HepG2 (cell line): ENCODE results near the gene NELFCD. TPM values are rescaled to one million over a fixed set of nuclear protein-coding genes. Genes with fewer than 3 reads are reported as not detected.

Source experiments
- ARID3A ChIP-seq: IDR thresholded peaks from 2 replicates; pipeline ENCODE4 v1.6.1; 2012; ENCODE audit warnings: low read depth, low read length, improper control_type of control experiment
- ARID4A ChIP-seq: sonication (generic); formaldehyde crosslinking; IDR thresholded peaks from 2 replicates; pipeline ENCODE4 v1.5.0; 2020; ENCODE audit warnings: mild to moderate bottlenecking, missing genetic modification reagents, borderline replicate concordance
- BCL3 ChIP-seq: sonication (generic); formaldehyde crosslinking; IDR thresholded peaks from 2 replicates; pipeline ENCODE4 v1.5.1; 2020; ENCODE audit warnings: mild to moderate bottlenecking, missing genetic modification reagents, moderate library complexity
- CHD4 ChIP-seq: fragments of 200-600 bp; sonication (generic); IDR thresholded peaks from 2 replicates; pipeline ENCODE4 v1.7.0; 2017; ENCODE audit warnings: mild to moderate bottlenecking, low read length, borderline replicate concordance
- CREB3 ChIP-seq: sonication (generic); formaldehyde crosslinking; IDR thresholded peaks from 2 replicates; pipeline ENCODE4 v1.5.0; 2020; ENCODE audit warnings: missing genetic modification reagents
- LRRFIP1 ChIP-seq: sonication (generic); formaldehyde crosslinking; conservative IDR thresholded peaks from 2 replicates; pipeline ENCODE4 v1.4.0; 2020; ENCODE audit warnings: missing genetic modification reagents
- PCBP1 ChIP-seq: fragments of 200-400 bp; formaldehyde crosslinking; IDR thresholded peaks from 2 replicates; pipeline ENCODE4 v1.6.1; 2017; ENCODE audit warnings: mild to moderate bottlenecking, low read depth, low read length, borderline replicate concordance
- SNAPC2 ChIP-seq: sonication (generic); formaldehyde crosslinking; IDR thresholded peaks from 2 replicates; pipeline ENCODE4 v1.8.1; 2022; ENCODE audit warnings: mild to moderate bottlenecking, missing genetic modification reagents
- STAG1 ChIP-seq: sonication (generic); formaldehyde crosslinking; IDR thresholded peaks from 2 replicates; pipeline ENCODE4 v1.4.0; 2020; ENCODE audit warnings: missing genetic modification reagents
- TFE3 ChIP-seq: IDR thresholded peaks from 2 replicates; pipeline ENCODE4 v1.6.1; 2016
- TOE1 ChIP-seq: sonication (generic); formaldehyde crosslinking; IDR thresholded peaks from 2 replicates; pipeline ENCODE4 v1.4.0; 2020; ENCODE audit warnings: mild to moderate bottlenecking, missing genetic modification reagents
- ZMAT3 ChIP-seq: sonication (generic); formaldehyde crosslinking; conservative IDR thresholded peaks from 2 replicates; pipeline ENCODE4 v1.7.0; 2021; ENCODE audit warnings: missing genetic modification reagents
- ZNF570 ChIP-seq: sonication (generic); formaldehyde crosslinking; IDR thresholded peaks from 2 replicates; pipeline ENCODE4 v1.4.0; 2020; ENCODE audit warnings: mild to moderate bottlenecking, missing genetic modification reagents, borderline replicate concordance
- ZNF709 ChIP-seq: sonication (generic); formaldehyde crosslinking; IDR thresholded peaks from 2 replicates; pipeline ENCODE4 v1.5.0; 2020; ENCODE audit warnings: mild to moderate bottlenecking, missing genetic modification reagents
- ZSCAN31 ChIP-seq: sonication (generic); formaldehyde crosslinking; IDR thresholded peaks from 2 replicates; pipeline ENCODE4 v1.5.0; 2020; ENCODE audit warnings: low read depth, mild to moderate bottlenecking, missing genetic modification reagents
- ZZZ3 ChIP-seq: sonication (generic); formaldehyde crosslinking; IDR thresholded peaks from 2 replicates; pipeline ENCODE4 v1.4.0; 2020; ENCODE audit warnings: missing genetic modification reagents, mild to moderate bottlenecking, borderline replicate concordance
- polyA plus RNA-seq, 8 experiments: library from polyadenylated mRNA; depleted of rRNA in 3 of 8; stranded (reverse) in 7 of 8; unstranded in 1 of 8; fragments of >200 nt; fragmentation: Illumina TruSeq in 4 of 8; extraction: Trizol in 4 of 8; gene quantifications; 2 replicates each; pipeline versions ENCODE4 v1.2.1 to v1.2.3, GENCODE V29; 2011 to 2016; ENCODE audit warnings: low read depth in 4 of 8, missing spikeins in 1 of 8, mixed read lengths in 1 of 8; ENCODE audit not compliant: insufficient read depth in 1 of 8
- total RNA-seq, 5 experiments: library from RNA; depleted of rRNA; stranded (reverse); fragments of >200 nt; fragmentation: Illumina TruSeq; extraction: Trizol; gene quantifications; 2 replicates each; pipeline ENCODE4 v1.2.3, GENCODE V29; 2016; ENCODE audit warnings: low read depth in 1 of 5

The NELFCD gene
- total and polyA plus RNA-seq, 2 of the 13 experiments (the other 11 are each of a cell fraction or from before 2014, with no cell fraction given), result 159 to 203 TPM

GRCh38 chr20:59006167-59006863 is 25.3 kb downstream of the NELFCD start (continued):
- TF ChIP-seq ARID4A (peak; percentile 39; the same call in 1 of the 2 replicates), ZNF709 (CRISPR knock-in tag) (no peak), ZSCAN31 (CRISPR knock-in tag) (no peak), CHD4 (no peak), TOE1 (CRISPR knock-in tag) (no peak), LRRFIP1 (CRISPR knock-in tag) (no peak), SNAPC2 (CRISPR knock-in tag) (no peak), ZNF570 (CRISPR knock-in tag) (no peak), BCL3 (CRISPR knock-in tag) (no peak), PCBP1 (no peak; the same call in 1 of the 2 replicates), ZMAT3 (no peak), ARID3A (no peak), CREB3 (CRISPR knock-in tag) (no peak), ZZZ3 (CRISPR knock-in tag) (no peak), STAG1 (CRISPR knock-in tag) (no peak), TFE3 (CRISPR knock-in tag) (no peak)
